ENCODE results near the gene TRMT44.

Gene TRMT44

DNA sequence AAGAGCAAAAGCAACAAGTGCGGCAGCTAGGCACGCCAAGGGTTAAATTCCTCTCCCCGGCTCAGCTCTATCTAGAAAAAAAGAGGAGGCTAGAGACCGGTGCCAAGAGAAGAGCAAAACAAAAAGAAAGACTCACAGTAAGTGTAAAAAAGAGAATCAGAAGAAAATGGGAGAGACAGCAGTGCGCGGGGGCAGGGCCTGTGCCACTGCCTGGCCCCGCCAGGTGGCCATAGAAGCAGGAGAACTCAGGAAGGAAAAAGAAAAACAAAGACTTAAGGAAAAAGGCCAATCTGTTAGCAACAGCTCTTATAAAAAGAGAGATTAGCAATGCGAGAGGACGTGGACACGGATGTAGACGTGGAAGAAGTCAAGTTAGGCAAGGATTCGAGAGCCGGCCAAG lies 3.3 kb upstream of the TRMT44 start:
- no peak for DNase-seq

DNA sequence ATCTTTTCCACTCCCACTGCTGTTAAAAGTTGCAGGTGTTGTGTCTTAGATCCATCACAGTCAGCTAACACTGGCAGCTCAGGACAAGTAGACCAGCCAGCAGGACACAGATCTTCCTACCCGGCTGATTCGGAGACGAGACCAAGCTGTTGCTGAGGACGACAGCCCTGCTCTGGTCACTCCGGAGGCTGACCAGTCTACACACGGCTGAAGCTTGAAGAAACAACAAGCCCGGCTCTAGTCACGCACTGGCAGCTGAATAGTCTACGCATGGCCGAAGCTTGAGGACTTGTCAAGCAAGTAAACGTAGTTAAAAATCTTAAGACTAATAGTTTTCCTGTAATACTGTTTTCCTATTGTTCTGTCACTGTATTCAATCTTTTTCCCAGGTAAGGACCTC lies 1.8 kb upstream of the TRMT44 start:
- no peak for DNase-seq

DNA sequence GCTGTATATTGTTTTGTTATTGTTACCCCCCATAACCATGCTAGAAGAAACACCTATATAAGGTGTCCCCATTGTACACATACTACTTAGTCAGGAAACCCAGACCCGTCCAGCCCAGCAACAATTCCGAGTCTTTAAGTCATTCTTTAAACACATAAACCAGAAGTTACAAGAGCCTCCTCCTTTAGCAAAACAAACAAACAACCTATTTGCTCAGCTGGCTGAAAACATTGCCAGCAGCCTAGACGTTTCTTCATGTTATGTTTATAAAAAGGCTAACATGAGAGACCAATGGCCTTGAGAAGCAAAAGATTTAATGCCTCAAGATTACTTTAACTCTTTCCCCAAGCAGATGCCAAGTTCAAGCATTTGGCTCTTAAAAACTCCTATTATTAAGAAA lies 1.4 kb upstream of the TRMT44 start:
- no peak for DNase-seq

DNA sequence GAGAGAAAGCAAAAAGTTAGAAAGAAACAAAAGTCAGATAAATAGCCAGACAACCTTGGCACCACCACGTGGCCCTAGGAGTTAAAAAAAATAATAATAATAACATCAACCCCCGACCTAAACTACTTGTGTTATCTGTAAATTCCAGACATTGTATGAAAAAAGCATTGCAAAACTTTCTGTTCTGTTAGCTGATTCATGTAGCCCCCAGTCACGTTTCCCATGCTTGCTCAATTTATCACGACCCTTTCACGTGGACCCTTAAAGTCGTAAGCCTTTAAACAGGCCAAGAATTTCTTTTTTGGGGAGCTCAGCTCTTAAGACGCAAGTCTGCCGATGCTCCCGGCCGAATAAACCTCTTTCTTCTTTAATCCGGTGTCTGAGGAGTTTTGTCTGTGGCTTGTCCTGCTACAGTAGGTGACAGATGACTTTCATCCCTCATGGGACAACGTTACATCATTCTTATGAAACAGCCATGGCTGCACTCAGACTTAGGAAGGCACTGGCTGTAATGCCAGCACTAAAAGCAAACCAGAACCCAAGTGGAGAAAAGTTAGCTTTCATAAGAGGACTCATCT lies 574 bp upstream of the TRMT44 start:
- no peak for DNase-seq

DNA sequence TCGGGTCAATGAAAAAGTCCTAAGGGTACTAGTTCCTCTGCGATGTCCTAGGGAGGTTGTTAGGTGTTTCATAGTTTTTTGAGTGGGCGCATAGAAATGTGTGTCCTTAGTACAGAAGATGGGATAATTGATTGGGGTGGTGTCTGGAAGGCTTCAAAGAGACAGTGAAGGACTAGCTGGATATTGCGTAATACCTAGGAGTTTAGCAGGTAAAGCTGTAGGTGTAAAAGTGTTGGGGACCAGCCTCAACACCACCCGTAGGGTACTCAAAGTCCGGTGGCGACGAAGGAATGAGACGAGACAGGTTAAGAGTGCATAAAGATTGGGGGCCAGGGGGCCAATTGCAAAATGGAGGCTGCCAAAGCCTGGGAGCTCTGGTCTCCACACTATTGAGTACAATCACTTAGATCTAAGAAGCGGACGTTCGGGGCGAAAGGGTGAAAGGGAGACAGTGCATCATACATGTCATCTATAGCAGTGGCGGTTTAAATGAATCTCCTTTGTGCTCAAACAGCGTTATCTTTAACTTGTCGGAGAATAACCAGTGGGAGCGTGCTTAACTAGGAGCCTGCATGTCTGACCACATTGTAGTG lies 1.0 kb downstream of the TRMT44 start:
- no peak for DNase-seq

DNA sequence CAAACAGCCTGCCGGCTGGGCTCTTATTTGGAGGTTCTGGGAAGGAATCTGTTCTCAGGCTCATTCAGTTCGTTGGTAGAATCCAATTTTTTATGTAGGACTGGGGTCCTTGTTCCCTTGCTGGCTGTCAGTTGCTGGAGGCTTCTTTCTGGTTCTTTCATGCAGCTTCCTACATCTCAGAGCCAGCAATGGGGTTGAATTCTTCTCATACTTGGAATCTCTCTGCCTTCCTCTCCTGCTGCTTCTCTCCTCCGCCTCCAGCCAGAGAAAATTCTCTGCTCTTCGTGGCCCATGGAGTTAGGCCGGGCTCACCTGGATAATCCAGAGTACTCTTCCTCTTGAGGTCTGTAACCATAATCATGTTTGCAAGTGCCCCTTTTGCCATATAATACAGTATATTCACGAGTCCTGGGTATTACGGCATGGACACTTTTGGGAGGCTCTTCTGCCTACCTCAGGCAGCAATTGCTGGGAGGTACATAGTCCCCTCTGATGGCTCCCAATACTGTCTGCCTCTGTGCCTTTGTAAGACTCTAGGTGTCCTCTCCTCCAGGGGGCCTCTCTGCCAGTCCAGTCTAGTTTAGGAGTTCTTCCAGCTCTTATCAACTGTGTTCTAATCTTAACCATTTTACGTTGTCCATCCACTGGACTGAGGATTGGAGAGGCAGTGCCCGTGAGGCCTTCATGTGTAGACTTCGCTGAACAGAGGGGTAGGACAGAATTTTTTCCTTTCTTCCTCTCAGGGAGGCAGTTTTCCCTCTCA lies 2.2 kb downstream of the TRMT44 start:
- DNase-seq, result no peak

DNA sequence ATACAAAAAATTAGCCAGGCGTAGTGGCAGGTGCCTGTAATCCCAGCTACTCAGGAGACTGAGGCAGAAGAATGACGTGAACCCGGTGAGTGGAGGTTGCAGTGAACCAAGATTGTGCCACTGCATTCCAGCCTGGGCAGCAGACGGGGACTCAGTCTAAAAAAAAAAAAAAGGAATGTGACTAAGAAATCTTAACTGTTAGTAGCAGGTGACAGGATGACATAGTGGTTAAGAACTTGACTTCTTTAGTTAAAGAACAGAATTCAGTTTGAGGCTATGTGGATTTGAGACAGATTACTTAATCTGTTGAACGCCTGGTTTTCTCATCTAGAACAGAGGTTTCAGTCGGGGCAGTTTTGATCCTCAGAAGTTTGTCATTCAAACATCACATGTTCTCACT lies 3.2 kb downstream of the TRMT44 start:
- DNase-seq, result no peak

DNA sequence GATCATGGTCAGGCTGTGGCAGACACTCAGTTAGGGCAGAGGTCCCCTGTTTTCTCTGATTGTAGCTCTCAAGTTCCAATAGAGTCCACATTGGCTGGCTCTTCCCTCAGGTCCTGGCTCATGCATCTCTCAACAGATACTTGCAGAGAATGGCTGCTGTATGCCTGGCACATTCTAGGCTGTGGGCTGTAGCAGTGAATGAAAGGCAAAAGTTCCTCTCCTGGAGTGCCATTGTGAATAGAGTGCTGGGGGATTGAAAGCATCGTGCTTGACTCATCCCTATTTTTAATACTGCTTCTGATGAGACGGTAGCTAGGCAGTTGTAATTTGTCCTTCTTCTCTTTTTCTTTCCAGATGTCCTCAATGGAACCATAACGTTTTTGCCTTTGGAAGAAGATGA lies 5.5 kb downstream of the TRMT44 start:
- DNase-seq, result no peak

DNA sequence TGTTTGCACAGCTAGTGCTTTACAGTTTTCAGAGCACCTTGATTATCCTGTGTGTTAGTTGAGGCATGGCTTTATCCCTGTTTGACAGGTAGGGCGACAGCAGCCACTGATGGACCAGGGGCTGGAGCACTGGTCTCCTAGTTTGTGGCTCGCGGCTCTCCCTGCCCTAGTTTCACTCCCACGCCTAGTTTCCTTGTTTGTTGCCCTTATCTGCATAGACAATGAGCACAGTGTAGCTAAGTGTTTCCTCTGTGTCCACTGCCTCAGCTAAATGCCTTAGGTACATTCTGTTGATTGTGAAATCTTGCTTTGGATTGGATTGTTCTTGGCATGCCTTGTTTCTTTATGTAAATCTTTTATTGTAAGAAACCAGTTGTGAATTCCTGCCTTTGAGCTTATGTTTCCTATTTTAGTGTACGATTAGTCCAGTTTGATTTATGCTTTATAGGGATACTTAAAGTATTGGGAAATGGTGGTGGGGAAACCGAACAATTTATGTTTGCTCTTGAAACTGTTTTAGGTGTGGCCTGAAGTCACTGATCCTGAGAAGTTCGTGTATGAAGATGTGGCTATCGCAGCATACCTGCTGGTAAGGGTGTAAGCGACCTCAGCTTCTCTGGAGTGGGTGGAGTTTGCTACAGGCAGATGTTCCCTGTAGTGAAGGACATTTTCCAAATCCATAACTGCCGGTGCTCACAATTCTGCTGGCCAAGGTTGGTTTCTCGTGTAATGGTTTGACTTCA lies 11.0 kb downstream of the TRMT44 start:
- DNase-seq, result no peak

DNA sequence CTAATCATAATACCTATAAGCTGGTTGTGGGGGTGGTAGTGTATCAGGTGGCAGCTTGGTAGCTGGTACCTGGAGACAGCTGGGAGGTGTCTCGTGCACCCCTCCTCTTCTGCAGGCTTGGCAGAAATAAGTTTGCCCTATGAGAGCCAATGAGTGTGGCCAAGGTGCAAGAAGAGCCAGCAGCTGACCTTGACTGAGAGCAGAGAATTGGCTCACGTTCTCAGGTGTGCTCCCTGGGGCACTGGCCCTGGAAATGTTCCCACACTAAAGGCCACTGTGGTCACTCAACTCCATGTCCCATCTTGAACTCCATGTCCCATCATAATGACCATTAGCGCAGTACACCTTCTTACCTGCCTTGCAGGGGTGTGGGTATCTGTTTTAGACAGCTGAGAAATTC lies 13.4 kb downstream of the TRMT44 start:
- no peak for DNase-seq

DNA sequence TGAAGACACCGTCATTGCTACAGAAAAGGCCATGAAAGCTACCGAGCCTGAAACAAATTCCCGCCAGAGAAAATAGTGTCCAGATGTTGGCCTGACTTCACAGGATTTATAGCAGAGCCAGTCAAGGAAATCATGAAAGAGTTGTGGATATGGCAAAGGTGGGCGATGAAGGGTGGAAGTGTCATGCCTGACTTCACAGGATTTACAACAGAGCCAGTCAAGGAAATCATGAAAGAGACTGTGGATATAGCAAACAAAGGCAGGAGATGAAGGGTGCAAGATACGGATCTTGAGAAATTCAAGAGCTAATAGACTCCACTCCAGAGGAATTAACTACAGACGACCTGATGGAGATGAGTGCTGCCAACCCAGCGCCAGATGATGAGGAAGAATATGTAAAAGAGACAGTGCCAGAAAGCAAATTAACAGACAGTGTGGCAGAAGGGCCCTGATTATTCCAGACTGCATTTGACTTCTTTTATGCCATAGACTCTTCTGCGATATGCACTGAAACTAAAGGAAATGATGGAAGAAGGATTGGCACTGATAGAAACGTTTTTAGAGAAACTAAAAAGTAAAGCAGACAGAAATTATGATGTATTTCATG lies 17.2 kb downstream of the TRMT44 start:
- DNase-seq, result no peak

DNA sequence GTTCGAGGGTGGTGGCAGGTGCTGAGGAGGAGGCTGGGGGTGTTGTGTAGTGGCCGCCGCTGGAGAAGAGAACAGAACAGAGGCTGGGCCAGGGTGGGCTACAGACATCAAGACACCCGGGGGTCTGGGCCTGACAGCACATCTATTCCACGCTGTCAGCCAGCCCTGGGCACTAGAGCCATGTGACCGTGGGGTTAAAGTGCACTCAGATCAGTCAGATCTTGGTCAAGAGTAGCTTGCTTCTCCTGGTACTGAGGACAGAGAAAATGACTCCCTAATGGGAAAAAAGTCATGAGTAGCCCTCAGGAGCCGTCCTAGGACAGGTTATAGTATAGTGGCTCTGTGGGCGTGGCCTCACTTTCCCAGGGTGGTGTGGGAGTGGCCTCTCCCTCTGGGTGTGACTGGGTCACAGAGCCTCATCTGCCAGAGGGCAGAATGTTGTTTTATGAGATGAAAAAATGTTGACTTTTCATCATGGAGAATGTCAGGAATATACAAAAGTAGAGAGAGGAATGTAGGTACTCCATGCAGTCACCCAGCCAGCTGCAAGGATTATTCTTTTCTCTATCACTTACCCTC lies 19.4 kb downstream of the TRMT44 start:
- DNase-seq, result no peak

DNA sequence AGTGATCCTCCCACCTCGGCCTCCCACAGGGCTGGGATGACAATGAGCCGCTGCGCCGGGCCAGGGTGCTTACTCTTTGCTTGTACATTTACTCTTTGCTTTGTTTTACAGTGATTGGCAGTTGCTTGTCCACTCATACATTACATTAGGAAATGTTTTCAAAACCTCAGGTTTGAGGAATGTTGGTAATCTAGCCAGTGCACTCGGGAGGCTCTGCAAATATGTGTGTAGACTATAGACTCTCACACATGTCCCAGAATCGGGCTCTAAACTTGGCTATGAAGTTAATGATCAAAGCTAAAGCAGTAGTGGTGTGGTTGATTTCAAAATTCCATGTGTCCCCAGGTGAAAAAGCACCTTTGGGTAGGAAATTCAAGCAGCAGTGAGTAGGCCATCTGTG lies 20.5 kb downstream of the TRMT44 start:
- no peak for DNase-seq

DNA sequence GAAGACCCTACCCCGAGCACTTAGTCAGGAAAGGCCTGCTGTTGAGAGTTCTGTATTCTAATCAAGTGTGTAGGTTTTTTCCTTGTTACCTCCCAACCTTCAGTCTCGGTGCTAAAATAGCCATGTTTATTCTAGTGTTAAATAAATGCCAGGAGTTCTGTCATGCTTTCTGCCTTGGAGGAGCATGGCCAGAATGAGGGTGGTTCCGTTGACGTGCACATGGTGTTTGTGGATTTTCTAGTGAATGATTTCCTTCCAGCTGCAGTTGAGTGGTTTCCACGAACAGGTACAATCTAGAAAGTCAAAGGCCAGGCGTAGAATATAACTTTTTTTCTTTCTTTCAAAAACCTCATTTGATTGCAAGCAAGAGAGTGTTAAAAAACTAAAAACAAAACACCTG lies 21.0 kb downstream of the TRMT44 start:
- no peak for DNase-seq

DNA sequence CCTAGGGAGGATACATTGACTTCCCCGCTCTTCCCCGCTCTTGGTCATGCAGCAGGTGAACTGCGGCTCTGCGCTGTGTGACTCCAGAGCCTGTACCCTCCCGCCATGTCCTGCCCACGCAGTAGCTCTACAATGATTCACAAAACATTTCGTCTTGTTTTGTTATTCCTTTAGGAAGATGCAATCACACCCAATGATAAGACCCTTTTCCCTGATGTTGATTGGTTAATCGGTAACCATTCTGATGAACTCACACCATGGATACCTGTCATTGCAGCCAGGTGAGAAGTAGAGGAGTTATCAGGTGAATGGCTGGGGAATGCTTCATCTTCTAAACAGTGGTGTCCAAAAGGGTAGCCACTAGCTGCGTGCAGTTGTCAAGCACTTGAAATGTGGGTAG lies 23.2 kb downstream of the TRMT44 start:
- DNase-seq, result no peak

DNA sequence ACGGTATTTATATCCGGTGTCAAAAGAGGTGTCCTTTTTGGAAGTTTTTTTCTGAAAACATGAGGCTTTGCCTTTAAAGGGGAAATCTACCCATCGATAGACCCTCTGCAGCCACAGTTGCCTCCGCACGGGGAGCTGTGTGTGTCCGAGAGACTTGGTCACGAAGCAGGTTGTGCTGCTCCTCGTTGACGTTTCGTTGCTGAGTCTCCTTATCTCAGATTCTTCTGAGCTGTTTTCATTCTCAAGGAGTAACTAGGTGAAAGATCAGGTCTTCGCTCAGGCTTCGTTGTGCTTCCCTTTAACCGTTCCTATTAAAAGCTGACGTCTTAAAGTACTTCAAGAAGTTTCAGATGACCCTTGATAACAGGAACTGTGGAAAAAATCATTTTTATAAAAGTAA lies 23.8 kb downstream of the TRMT44 start:
- no peak for DNase-seq

DNA sequence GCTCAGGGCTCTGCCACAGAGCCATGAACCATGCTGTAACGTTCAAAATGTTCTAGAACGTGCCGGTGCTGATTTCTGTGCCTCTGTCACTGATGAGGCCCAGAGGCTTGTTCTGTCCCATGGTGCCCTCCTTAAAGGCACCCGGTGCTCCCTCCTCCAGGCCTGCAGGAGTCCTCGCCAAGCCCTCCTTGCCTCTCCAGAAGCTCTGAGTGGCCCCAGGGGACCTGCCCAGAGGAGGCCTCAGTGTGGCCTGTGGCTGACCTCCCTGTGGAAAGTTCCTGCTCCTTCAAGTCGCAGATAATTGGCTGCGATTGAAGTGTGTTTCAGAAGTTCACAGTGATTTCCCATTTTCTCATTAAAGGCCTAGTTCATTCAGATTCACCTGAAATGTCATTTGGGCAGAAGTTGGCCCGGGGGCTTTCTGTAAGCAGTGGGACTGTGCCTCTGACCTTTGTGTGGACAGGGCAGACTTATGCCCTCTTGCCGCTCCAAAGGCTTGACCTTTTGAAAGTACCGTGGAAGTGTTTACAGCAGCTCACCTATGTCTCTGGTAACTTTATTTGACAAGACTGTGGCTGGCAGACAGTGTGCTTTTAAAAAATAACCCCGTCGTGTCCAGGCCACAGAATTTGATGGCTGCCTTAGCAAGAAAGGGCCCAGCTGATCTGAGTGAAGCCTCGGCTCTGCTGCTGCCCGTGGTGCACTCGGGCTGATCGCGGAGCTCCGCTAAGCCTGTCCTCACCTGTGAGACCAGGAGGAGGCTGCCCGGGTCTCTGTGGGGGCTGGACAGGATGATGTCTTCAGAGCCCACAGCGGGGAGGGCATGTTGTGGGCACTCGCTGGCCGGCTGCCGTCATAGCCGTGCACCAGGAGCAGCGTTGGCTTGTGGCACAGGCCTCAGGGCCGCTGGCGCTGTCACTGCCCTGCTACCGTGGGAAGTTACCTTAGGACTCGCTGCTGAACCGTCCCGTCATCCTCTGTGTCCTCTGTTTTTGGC lies 25.3 kb downstream of the TRMT44 start:
- DNase-seq, result no peak

DNA sequence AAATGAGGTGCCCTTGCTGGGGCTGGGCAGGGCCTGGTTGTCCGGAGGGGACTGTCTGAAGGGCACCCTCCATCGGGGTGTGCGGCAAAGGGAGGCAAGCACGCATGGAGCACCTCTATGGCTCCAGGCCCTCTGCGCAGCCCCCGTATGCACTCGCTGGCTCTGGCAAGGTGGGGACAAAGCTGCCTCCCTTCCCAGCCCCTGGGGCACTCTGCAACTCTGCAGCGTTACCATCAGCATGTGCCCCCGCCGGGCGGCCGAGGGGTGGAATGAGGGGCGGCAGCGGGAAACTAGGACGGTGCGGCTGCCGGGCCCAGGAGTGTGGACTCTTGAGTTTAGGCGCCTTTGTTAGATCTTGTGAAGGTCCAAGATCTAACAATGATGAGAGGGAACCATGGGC lies 26.4 kb downstream of the TRMT44 start:
- no peak for DNase-seq

DNA sequence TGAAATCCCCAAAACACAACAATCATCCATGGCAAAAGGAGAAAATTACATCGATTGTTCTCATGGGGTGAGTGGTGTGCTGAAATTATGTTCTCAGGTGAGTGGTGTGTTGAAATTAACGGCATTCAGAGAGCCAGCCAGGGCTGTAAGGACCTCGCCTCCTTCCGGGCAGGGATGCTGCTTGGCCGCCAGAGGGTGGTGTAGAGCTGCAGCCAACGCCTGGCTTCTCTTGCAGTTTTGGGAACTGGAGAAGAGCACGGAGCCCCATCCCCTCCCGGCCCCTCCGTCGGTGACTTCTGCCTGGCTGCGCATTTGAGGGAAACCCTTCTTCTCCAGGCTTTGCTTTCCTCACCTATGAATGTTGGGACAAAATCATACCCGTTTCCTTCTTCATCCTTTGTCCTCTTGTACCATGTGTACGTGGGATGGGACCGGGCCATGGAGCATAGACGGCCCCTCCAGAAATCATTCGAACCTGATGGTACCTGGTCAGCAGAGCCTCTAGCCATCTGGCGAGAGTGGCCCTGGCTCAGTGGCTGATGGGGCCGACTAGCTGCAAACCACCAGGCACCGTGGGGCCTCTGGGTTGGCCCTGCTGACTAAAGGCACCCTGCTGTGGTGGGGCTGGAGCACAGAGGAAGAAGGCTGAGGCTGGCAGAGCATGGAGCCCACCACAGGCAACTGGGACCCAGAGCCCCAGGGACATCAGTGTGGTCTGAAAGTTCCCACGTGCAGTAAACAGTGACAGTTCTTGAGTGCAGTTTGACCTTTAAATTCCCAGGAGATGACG lies 28.4 kb downstream of the TRMT44 start:
- DNase-seq, result no peak

DNA sequence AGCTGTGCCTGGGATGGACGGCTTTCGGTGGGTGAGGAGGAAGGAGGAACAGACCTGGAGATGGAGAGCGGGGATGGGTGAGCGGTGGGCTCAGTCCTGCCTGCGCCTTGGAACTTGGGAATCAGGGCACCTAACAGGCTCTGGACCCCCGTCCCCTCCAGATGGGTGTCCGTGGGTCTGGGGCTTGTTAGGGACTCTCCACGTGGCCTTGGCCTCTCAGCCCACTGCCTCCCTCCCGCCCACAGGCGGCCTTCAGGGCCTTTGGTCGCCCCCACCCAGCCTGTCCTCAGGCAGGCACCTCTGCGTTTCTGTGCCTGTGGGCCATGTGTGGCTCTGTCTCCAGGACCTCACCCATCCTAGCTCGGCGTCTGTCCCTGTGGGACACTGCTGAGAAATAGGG lies 29.0 kb downstream of the TRMT44 start:
- DNase-seq, result no peak

DNA sequence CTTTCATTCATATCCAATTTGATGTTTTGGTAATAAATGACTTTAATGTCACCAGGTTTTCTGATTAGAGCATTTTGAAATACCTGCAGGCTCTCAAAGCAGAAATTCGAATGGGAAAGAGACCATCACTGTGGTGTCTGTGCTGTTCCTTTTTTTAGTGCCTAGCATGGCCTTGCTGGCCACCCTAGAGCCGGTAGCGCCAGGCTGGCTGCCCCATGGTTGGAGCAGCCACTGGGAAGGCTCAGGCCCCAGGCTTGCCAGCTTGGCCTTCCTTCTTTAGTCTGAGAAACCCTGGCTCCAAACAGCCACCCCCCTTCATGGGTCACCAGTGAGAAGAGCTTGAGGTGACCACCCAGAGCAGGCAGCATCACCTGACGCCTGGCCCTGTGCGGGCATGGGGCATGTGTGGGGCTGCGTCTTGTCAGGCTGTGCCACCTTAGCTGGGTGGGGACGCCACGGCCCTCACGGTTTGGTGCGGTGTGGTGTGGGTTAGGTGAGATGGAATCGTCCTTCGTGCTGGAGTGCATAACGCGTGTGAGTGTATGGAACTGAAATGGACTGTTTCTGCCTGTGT lies 30.0 kb downstream of the TRMT44 start:
- DNase-seq, result no peak

Measured in activated gamma-delta T cell treated with Interleukin-2 at 50 U/mL for 16 hours (primary cell).